ENCODE data around the gene GALNT6. TPM values are rescaled to one million over a fixed set of nuclear protein-coding genes. Genes with fewer than 3 reads are reported as not detected.

GALNT6 gene
- total and polyA plus RNA-seq, 2 of the 13 experiments (the other 11 are each of a cell fraction or from before 2014, with no cell fraction given), result 1.0 to 1.1 TPM

DNA sequence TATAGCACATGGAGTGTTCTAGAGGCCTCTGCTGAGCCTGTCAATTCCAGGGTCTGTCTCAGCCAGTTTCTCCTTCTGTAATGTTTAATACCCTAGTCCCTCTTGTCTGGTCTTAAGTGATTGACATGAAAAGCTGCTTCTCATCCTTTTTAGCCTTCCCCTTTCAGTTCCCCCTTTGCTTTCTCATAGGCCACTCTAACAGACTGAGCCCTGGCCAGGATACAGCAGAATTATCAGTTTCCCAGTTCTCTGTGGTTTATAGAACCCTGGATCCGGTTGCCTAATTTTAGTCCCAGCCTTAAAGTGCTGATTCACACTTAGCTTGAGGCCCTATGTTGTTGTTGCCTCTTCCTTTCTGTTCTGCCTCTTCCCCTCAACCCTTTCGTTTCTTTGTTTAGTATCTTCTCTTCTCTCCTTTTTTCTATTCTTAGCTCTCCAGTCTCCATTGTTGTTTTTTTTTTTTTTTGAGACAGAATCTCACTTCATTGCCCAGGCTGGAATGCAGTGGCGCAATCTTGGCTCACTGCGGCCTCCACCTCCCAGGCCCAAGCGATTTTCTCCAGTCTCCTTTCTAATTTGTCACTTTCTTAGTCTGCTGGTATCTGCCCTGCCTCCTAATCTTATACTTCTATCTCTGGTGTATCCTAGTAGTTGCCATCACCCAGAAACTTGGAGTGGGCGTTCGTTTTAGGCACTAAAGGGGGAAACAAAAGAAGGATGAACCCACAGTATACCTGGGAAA is 64.3 kb downstream of the GALNT6 start:
- no TSS peak for BruUV-seq (replicated peaks)
- in situ Hi-C loops (cut with HindIII; ENCODE audit: extremely low pct_ligation_motif_present, low pct_unique_long_range_greater_than_20kb), result no loop called here

More for the DNA sequence above, 64.3 kb downstream of the GALNT6 start:
- Histone ChIP-seq H3K4me3 (replicated peaks in 1 of 3; ENCODE audit: insufficient read depth in 1 of 3, low read depth in 2 of 3, low read length in 3 of 3) (no peak overlapping the region), H3K27ac (ENCODE audit: extremely low read length, insufficient read depth, low read length) (no peak overlapping the region), H2AFZ (ENCODE audit: low read length) (no peak overlapping the region), H3K4me2 (ENCODE audit: low read depth, low read length) (peak overlapping the region; percentile 36), H3K4me1 (ENCODE audit: insufficient read depth, low read length) (peaks cover 11% of the 10 kb centered on the region; the same call in 1 of the 2 replicates), H4K20me1 (ENCODE audit: insufficient read depth, low read length) (no peaks in the 10 kb centered on the region), H3K36me3 (replicated peaks in 1 of 2; ENCODE audit: control insufficient read depth in 1 of 2, insufficient read depth in 2 of 2, low read length in 2 of 2) (no peaks in the 10 kb centered on the region), H3K79me2 (ENCODE audit: insufficient read depth, low read length) (no peaks in the 10 kb centered on the region), H3K9ac (ENCODE audit: insufficient read depth, low read depth, low read length) (no peak overlapping the region), H3K27me3 (ENCODE audit: control insufficient read depth in 1 of 2, insufficient read depth in 2 of 2, low read length in 2 of 2) (0 out of 5 replicates have a peak, but pooled peaks cover 0 to 5% of the 10 kb centered on the region in 2 experiments), H3K9me3 (ENCODE audit: low read length) (no peaks in the 10 kb centered on the region)
- TF ChIP-seq, protein P1, sequence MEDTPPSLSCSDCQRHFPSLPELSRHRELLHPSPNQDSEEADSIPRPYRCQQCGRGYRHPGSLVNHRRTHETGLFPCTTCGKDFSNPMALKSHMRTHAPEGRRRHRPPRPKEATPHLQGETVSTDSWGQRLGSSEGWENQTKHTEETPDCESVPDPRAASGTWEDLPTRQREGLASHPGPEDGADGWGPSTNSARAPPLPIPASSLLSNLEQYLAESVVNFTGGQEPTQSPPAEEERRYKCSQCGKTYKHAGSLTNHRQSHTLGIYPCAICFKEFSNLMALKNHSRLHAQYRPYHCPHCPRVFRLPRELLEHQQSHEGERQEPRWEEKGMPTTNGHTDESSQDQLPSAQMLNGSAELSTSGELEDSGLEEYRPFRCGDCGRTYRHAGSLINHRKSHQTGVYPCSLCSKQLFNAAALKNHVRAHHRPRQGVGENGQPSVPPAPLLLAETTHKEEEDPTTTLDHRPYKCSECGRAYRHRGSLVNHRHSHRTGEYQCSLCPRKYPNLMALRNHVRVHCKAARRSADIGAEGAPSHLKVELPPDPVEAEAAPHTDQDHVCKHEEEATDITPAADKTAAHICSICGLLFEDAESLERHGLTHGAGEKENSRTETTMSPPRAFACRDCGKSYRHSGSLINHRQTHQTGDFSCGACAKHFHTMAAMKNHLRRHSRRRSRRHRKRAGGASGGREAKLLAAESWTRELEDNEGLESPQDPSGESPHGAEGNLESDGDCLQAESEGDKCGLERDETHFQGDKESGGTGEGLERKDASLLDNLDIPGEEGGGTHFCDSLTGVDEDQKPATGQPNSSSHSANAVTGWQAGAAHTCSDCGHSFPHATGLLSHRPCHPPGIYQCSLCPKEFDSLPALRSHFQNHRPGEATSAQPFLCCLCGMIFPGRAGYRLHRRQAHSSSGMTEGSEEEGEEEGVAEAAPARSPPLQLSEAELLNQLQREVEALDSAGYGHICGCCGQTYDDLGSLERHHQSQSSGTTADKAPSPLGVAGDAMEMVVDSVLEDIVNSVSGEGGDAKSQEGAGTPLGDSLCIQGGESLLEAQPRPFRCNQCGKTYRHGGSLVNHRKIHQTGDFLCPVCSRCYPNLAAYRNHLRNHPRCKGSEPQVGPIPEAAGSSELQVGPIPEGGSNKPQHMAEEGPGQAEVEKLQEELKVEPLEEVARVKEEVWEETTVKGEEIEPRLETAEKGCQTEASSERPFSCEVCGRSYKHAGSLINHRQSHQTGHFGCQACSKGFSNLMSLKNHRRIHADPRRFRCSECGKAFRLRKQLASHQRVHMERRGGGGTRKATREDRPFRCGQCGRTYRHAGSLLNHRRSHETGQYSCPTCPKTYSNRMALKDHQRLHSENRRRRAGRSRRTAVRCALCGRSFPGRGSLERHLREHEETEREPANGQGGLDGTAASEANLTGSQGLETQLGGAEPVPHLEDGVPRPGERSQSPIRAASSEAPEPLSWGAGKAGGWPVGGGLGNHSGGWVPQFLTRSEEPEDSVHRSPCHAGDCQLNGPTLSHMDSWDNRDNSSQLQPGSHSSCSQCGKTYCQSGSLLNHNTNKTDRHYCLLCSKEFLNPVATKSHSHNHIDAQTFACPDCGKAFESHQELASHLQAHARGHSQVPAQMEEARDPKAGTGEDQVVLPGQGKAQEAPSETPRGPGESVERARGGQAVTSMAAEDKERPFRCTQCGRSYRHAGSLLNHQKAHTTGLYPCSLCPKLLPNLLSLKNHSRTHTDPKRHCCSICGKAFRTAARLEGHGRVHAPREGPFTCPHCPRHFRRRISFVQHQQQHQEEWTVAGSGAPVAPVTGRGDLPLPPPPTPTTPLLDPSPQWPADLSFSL (CRISPR knock-in tag; IDR thresholded peaks at IDR 0.05), result no peak
- TF ChIP-seq CEBPB (IDR thresholded peaks at IDR 0.05; ENCODE audit: borderline replicate concordance, low read depth, low read length), result peak; percentile 52
- TF ChIP-seq ZNF629 (CRISPR knock-in tag; conservative IDR thresholded peaks at IDR 0.05), result no peak
- TF ChIP-seq MAFG (CRISPR knock-in tag; IDR thresholded peaks at IDR 0.05), result no peak
- TF ChIP-seq PRMT3 (CRISPR knock-in tag; IDR thresholded peaks at IDR 0.05; ENCODE audit: borderline replicate concordance, low read depth), result no peak
- no peak for TF ChIP-seq ZNF839 (CRISPR knock-in tag; IDR thresholded peaks at IDR 0.05; ENCODE audit: borderline replicate concordance)
- TF ChIP-seq ZNF121 (CRISPR knock-in tag; IDR thresholded peaks at IDR 0.05), result peak; percentile 39; the same call in 1 of the 2 replicates
- TF ChIP-seq CEBPG (CRISPR knock-in tag; IDR thresholded peaks at IDR 0.05), result peak; percentile 43; the same call in 1 of the 2 replicates
- TF ChIP-seq, protein P2, sequence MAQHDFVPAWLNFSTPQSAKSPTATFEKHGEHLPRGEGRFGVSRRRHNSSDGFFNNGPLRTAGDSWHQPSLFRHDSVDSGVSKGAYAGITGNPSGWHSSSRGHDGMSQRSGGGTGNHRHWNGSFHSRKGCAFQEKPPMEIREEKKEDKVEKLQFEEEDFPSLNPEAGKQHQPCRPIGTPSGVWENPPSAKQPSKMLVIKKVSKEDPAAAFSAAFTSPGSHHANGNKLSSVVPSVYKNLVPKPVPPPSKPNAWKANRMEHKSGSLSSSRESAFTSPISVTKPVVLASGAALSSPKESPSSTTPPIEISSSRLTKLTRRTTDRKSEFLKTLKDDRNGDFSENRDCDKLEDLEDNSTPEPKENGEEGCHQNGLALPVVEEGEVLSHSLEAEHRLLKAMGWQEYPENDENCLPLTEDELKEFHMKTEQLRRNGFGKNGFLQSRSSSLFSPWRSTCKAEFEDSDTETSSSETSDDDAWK (CRISPR knock-in tag; IDR thresholded peaks at IDR 0.05), result no peak
- TF ChIP-seq, protein P3, sequence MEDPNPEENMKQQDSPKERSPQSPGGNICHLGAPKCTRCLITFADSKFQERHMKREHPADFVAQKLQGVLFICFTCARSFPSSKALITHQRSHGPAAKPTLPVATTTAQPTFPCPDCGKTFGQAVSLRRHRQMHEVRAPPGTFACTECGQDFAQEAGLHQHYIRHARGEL (CRISPR knock-in tag; IDR thresholded peaks at IDR 0.05), result no peak
- TF ChIP-seq ZNF333 (CRISPR knock-in tag; IDR thresholded peaks at IDR 0.05; ENCODE audit: borderline replicate concordance), result no peak
- peak; percentile 31 for TF ChIP-seq TEAD3 (CRISPR knock-in tag; optimal IDR thresholded peaks at IDR 0.05; ENCODE audit: borderline replicate concordance)
- no peak for TF ChIP-seq SMAD3 (CRISPR knock-in tag; IDR thresholded peaks at IDR 0.05)
- no peak for TF ChIP-seq ZNF556 (CRISPR knock-in tag; IDR thresholded peaks at IDR 0.05; ENCODE audit: borderline replicate concordance)
- DNase-seq (ENCODE audit: low spot score) (no peak), FAIRE-seq (no peak), ATAC-seq (no peak; the same call in 2 of the 3 replicates)
- 3% methylated on average over 7 of the region's 7 CpGs for WGBS (ENCODE audit: low lambda C conversion rate)
- ChIA-PET CTCF (ENCODE audit: low intra/inter-chr PET ratio, low total read pairs) (no interaction called here), POLR2A (no interaction called here)
- intact Hi-C loops (cut with micrococcal nuclease; ENCODE audit: unreplicated experiment), result no loop called here

Measured in HepG2 (cell line).